ENCODE data around the gene GOLGA6L2. TPM values are rescaled to one million over a fixed set of nuclear protein-coding genes. Genes with fewer than 3 reads are reported as not detected.

The GOLGA6L2 gene
- polyA plus RNA-seq, 3 donors: not detected

Other genes with a start within 250 kb of the GOLGA6L2 start
- gene GOLGA6L26, start 113.0 kb downstream of the GOLGA6L2 start, polyA plus RNA-seq (ENCODE audit: insufficient read length in 3 of 3): not detected
- gene GOLGA8S, start 92.5 kb downstream of the GOLGA6L2 start, polyA plus RNA-seq (ENCODE audit: insufficient read length in 3 of 3): 1 to 10 TPM in 1 of 3 donors, under 1 TPM in 2; 0.64 to 1.6 (median 0.95) TPM
- gene MKRN3, start 118.4 kb upstream of the GOLGA6L2 start, polyA plus RNA-seq (ENCODE audit: insufficient read length in 3 of 3): 1 to 10 TPM in 2 of 3 donors, under 1 TPM in 1; 0.36 to 2.0 (median 1.2) TPM
- 1 to 10 TPM; 4.6 to 6.1 (median 5.6) TPM for gene MAGEL2, start 200.6 kb upstream of the GOLGA6L2 start, polyA plus RNA-seq (ENCODE audit: insufficient read length in 3 of 3)
- gene NDN, start 240.1 kb upstream of the GOLGA6L2 start, polyA plus RNA-seq (ENCODE audit: insufficient read length in 3 of 3): 100 to 1,000 TPM in 1 of 3 donors, 10 to 100 TPM in 2; 73.4 to 101 (median 83.9) TPM